HepG2 (cell line): ENCODE measurements around the gene NR3C2. TPM values are rescaled to one million over a fixed set of nuclear protein-coding genes. Genes with fewer than 3 reads are reported as not detected.

Experiments used
- ATAC-seq: fragments of 200-7000 bp; cut with Tn5 transposase; 3 replicates; pipeline ENCODE4 v1.9.1; 2020; ENCODE audit warnings: mild to moderate bottlenecking, moderate library complexity
- BruUV-seq: library from RNA; stranded (reverse); fragments of 400-500 nt; replicated peaks from 2 replicates; lab custom pipeline; 2021; lab: Mats Ljungman, UMichigan
- CTCF ChIA-PET: fragments of 300-600 bp; formaldehyde crosslinking; extraction: SDS; loops from one replicate; lab custom pipeline; 2021; ENCODE audit warnings: low total read pairs, inconsistent platforms, low intra/inter-chr PET ratio; lab: Yijun Ruan, JAX
- POLR2A ChIA-PET: fragments of 350-600 bp; sonication (Branson Sonifier 250); formaldehyde crosslinking; loops from one replicate; lab custom pipeline; 2020; ENCODE audit warnings: antibody characterized with exemption, inconsistent platforms; lab: Yijun Ruan, JAX
- DNase-seq: peaks from one replicate; pipeline ENCODE4 v3.0.0-alpha.2; 2015; ENCODE audit warnings: low spot score
- FAIRE-seq: peaks from 3 replicates; lab custom pipeline; 2011; peaks lifted over from hg19 to GRCh38; lab: Jason Lieb, UNC
- H2AFZ ChIP-seq: one replicate; pipeline ENCODE4 v1.6.1; 2011; ENCODE audit warnings: low read length, inconsistent platforms
- H3K27ac ChIP-seq: fragments of 300-600 bp; 3 replicates; pipeline ENCODE4 v1.8.0; 2011; ENCODE audit warnings: mixed run types, mild to moderate bottlenecking, mixed read lengths, low read length, inconsistent platforms; ENCODE audit not compliant: insufficient read depth; ENCODE audit errors: extremely low read length
- H3K27me3 ChIP-seq, 2 experiments: fragments of 200-600 bp in 1 of 2; 2 replicates in 1 of 2; 3 replicates in 1 of 2; pipeline versions ENCODE4 v1.6.0 to v1.8.0; 2011; ENCODE audit warnings: low read length in 2 of 2, mild to moderate bottlenecking in 2 of 2, moderate library complexity in 2 of 2, inconsistent platforms in 1 of 2; ENCODE audit not compliant: insufficient read depth in 2 of 2, control insufficient read depth in 1 of 2
- H3K36me3 ChIP-seq, 2 experiments: fragments of 200-600 bp in 1 of 2; replicated peaks in 1 of 2; 2 replicates in 1 of 2; 3 replicates in 1 of 2; pipeline versions ENCODE4 v1.5.1 to v1.8.0; 2011; ENCODE audit warnings: low read length in 2 of 2, inconsistent platforms in 1 of 2; ENCODE audit not compliant: insufficient read depth in 2 of 2, control insufficient read depth in 1 of 2
- H3K4me1 ChIP-seq: 2 replicates; pipeline ENCODE4 v1.5.1; 2012; ENCODE audit warnings: low read length, inconsistent platforms; ENCODE audit not compliant: insufficient read depth
- H3K4me2 ChIP-seq: 2 replicates; pipeline ENCODE4 v1.6.0; 2011; ENCODE audit warnings: low read depth, low read length, inconsistent platforms
- H3K4me3 ChIP-seq, 3 experiments: fragments of 200-600 bp in 1 of 3; sonication (generic), shearing (Covaris generic) in 1 of 3; replicated peaks in 1 of 3; 2 replicates each; pipeline ENCODE4 v1.5.1; 2011 to 2016; ENCODE audit warnings: low read length in 3 of 3, inconsistent platforms in 2 of 3, low read depth in 2 of 3, mild to moderate bottlenecking in 2 of 3, control low read depth in 1 of 3, mixed read lengths in 1 of 3; ENCODE audit not compliant: insufficient read depth in 1 of 3
- H3K79me2 ChIP-seq: one replicate; pipeline ENCODE4 v1.6.1; 2011; ENCODE audit warnings: low read length, inconsistent platforms; ENCODE audit not compliant: insufficient read depth
- H3K9ac ChIP-seq: 2 replicates; pipeline ENCODE4 v1.6.0; 2011; ENCODE audit warnings: mild to moderate bottlenecking, low read depth, low read length, inconsistent platforms; ENCODE audit not compliant: insufficient read depth
- H3K9me3 ChIP-seq: 2 replicates; pipeline ENCODE4 v1.5.1; 2012; ENCODE audit warnings: mild to moderate bottlenecking, low read length
- H4K20me1 ChIP-seq: 2 replicates; pipeline ENCODE4 v1.6.0; 2011; ENCODE audit warnings: inconsistent platforms, mild to moderate bottlenecking, low read length, moderate library complexity; ENCODE audit not compliant: insufficient read depth
- ARID5B ChIP-seq: IDR thresholded peaks from 2 replicates; pipeline ENCODE4 v1.4.0; 2020; ENCODE audit warnings: mild to moderate bottlenecking, missing genetic modification reagents
- FOXA3 ChIP-seq: IDR thresholded peaks from 2 replicates; pipeline ENCODE4 v1.6.1; 2016; ENCODE audit warnings: missing genetic modification reagents, missing compliant biosample characterization
- FOXK2 ChIP-seq: fragments of 450-650 bp; IDR thresholded peaks from 2 replicates; pipeline ENCODE4 v1.6.1; 2016
- KMT2B ChIP-seq: IDR thresholded peaks from 2 replicates; pipeline ENCODE4 v1.6.1; 2016; ENCODE audit warnings: missing genetic modification reagents, missing compliant biosample characterization
- SOX13 ChIP-seq, 3 experiments: fragments of 450-650 bp in 1 of 3; sonication (generic) in 1 of 3; formaldehyde crosslinking in 1 of 3; IDR thresholded peaks in 2 of 3; conservative IDR thresholded peaks in 1 of 3; 2 replicates each; pipeline versions ENCODE4 v1.5.0 to v1.6.1; 2016 to 2020; ENCODE audit warnings: antibody characterized with exemption in 1 of 3, mild to moderate bottlenecking in 1 of 3, missing compliant biosample characterization in 1 of 3, missing genetic modification reagents in 1 of 3, moderate library complexity in 1 of 3
- TAF1 ChIP-seq: sonication (generic); formaldehyde crosslinking; IDR thresholded peaks from 2 replicates; pipeline ENCODE4 v1.4.0; 2020; ENCODE audit warnings: missing genetic modification reagents
- ZNF292 ChIP-seq: sonication (generic); formaldehyde crosslinking; IDR thresholded peaks from 2 replicates; pipeline ENCODE4 v1.8.1; 2022; ENCODE audit warnings: mild to moderate bottlenecking, low read depth, missing genetic modification reagents, borderline replicate concordance
- ZNF343 ChIP-seq: sonication (generic); formaldehyde crosslinking; IDR thresholded peaks from 2 replicates; pipeline ENCODE4 v1.4.0; 2020; ENCODE audit warnings: mild to moderate bottlenecking, missing genetic modification reagents
- ZNF629 ChIP-seq: sonication (generic); formaldehyde crosslinking; conservative IDR thresholded peaks from 2 replicates; pipeline ENCODE4 v1.5.0; 2020; ENCODE audit warnings: missing genetic modification reagents
- ZNF761 ChIP-seq: sonication (generic); formaldehyde crosslinking; conservative IDR thresholded peaks from 2 replicates; pipeline ENCODE4 v1.4.0; 2020; ENCODE audit warnings: mild to moderate bottlenecking, missing genetic modification reagents
- ZNF781 ChIP-seq: sonication (generic); formaldehyde crosslinking; IDR thresholded peaks from 2 replicates; pipeline ENCODE4 v1.5.1; 2020; ENCODE audit warnings: borderline replicate concordance, mild to moderate bottlenecking, missing genetic modification reagents; ENCODE audit errors: not compliant biosample characterization
- WGBS: methylation state at CpG from one replicate; pipeline ENCODE4 v1.1.6; 2017; ENCODE audit warnings: low lambda C conversion rate; 5-methylcytosine and 5-hydroxymethylcytosine counted together
- in situ Hi-C: cut with HindIII; loops from 2 replicates; pipeline ENCODE4 v1.10.0; 2017; ENCODE audit warnings: low pct_unique_long_range_greater_than_20kb; ENCODE audit not compliant: extremely low pct_ligation_motif_present
- intact Hi-C: fragments of 100-400 bp; cut with micrococcal nuclease; formaldehyde crosslinking; loops from one replicate; pipeline ENCODE4 v1.10.0; 2022; ENCODE audit not compliant: unreplicated experiment
- polyA plus RNA-seq, 8 experiments: library from polyadenylated mRNA; depleted of rRNA in 3 of 8; stranded (reverse) in 7 of 8; unstranded in 1 of 8; fragments of >200 nt; fragmentation: Illumina TruSeq in 4 of 8; extraction: Trizol in 4 of 8; gene quantifications; 2 replicates each; pipeline versions ENCODE4 v1.2.1 to v1.2.3, GENCODE V29; 2011 to 2016; ENCODE audit warnings: low read depth in 4 of 8, missing spikeins in 1 of 8, mixed read lengths in 1 of 8; ENCODE audit not compliant: insufficient read depth in 1 of 8
- total RNA-seq, 5 experiments: library from RNA; depleted of rRNA; stranded (reverse); fragments of >200 nt; fragmentation: Illumina TruSeq; extraction: Trizol; gene quantifications; 2 replicates each; pipeline ENCODE4 v1.2.3, GENCODE V29; 2016; ENCODE audit warnings: low read depth in 1 of 5
- TF ChIP-seq, protein P1 (sequence below): IDR thresholded peaks from 2 replicates; pipeline ENCODE4 v1.6.1; 2016; ENCODE audit warnings: missing biosample characterization, missing genetic modification reagents, low read depth
- TF ChIP-seq, protein P2 (sequence below): sonication (generic); formaldehyde crosslinking; IDR thresholded peaks from 2 replicates; pipeline ENCODE4 v1.4.0; 2020; ENCODE audit warnings: missing genetic modification reagents

The NR3C2 gene
- total and polyA plus RNA-seq, 2 of the 13 experiments (the other 11 are each of a cell fraction or from before 2014, with no cell fraction given): 0.26 to 0.46 TPM

DNA sequence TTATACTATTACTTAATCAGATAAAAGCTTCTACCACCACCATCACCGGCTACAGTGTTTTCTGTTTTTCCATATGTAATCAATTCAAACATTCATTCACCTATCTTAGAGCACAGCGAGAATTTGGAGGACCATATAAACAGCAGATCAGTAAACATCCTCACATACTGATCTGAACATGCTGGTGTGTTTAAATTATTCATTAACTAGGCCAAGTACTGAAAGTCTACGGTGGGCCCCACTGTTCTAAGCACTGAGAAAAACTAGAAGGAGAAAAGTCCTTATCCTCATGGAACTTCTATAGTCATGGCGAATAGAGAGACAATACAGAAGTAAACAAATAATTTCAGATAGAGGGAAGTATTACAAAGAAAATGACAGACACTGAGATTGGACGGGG, 176.6 kb downstream of the NR3C2 start (continued):
- TF ChIP-seq, protein P1, sequence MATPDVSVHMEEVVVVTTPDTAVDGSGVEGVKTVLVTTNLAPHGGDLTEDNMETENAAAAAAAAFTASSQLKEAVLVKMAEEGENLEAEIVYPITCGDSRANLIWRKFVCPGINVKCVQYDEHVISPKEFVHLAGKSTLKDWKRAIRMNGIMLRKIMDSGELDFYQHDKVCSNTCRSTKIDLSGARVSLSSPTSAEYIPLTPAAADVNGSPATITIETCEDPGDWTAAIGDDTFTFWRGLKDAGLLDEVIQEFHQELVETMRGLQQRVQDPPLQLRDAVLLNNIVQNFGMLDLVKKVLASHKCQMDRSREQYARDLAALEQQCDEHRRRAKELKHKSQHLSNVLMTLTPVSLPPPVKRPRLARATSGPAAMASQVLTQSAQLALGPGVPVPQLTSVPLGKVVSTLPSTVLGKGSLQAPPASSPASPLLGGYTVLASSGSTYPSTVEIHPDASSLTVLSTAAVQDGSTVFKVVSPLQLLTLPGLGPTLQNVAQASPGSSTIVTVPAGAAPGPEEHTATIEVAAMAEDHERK: no peak
- TF ChIP-seq ZNF343: no peak
- 0 out of 2 replicates have a peak, but pooled peaks have one; percentile 37 for TF ChIP-seq FOXA3 (CRISPR knock-in tag)
- no peak for TF ChIP-seq FOXK2
- no peak for TF ChIP-seq ARID5B (CRISPR knock-in tag)
- no peak for TF ChIP-seq ZNF629 (CRISPR knock-in tag)
- TF ChIP-seq SOX13 (IDR thresholded peaks at IDR 0.05): no peak
- TF ChIP-seq SOX13 (CRISPR knock-in tag; conservative IDR thresholded peaks at IDR 0.05 in 1 of 2, IDR thresholded peaks at IDR 0.05 in 1 of 2): peak in 1 of 2 experiments; percentile 6; a peak in 1 of 4 replicates

- CTCF ChIA-PET: no interaction called here
- H3K27me3 ChIP-seq: no peaks in the 10 kb centered on the region
- in situ Hi-C loops (no loop called here), intact Hi-C loops (no loop called here)
- ATAC-seq (no peak), DNase-seq (no peak), FAIRE-seq (no peak)
- no TSS peak for BruUV-seq
- H3K79me2 ChIP-seq: no peaks in the 10 kb centered on the region
- H2AFZ ChIP-seq: no peak overlapping the region
- no peaks in the 10 kb centered on the region for H3K9me3 ChIP-seq
- H3K36me3 ChIP-seq: no peaks in the 10 kb centered on the region
- H3K9ac ChIP-seq: no peak overlapping the region
- H4K20me1 ChIP-seq: no peaks in the 10 kb centered on the region
- TF ChIP-seq TAF1 (CRISPR knock-in tag) (no peak), ZNF292 (CRISPR knock-in tag) (no peak), KMT2B (CRISPR knock-in tag) (no peak), ZNF761 (CRISPR knock-in tag) (no peak), ZNF781 (CRISPR knock-in tag) (no peak)
- TF ChIP-seq, protein P2, sequence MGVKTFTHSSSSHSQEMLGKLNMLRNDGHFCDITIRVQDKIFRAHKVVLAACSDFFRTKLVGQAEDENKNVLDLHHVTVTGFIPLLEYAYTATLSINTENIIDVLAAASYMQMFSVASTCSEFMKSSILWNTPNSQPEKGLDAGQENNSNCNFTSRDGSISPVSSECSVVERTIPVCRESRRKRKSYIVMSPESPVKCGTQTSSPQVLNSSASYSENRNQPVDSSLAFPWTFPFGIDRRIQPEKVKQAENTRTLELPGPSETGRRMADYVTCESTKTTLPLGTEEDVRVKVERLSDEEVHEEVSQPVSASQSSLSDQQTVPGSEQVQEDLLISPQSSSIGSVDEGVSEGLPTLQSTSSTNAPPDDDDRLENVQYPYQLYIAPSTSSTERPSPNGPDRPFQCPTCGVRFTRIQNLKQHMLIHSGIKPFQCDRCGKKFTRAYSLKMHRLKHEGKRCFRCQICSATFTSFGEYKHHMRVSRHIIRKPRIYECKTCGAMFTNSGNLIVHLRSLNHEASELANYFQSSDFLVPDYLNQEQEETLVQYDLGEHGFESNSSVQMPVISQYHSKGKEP (CRISPR knock-in tag): no peak
- POLR2A ChIA-PET: no interaction called here
- no peak overlapping the region for H3K27ac ChIP-seq
- no peak overlapping the region for H3K4me3 ChIP-seq
- H3K4me2 ChIP-seq: no peak overlapping the region
- H3K4me1 ChIP-seq: peaks cover 17% of the 10 kb centered on the region
- 20% methylated on average over 2 of the region's 2 CpGs for WGBS
Measured at GRCh38 chr4:148263802-148264201, 178.4 kb downstream of the NR3C2 start.
